Ishikawa (cell line): ENCODE data around the gene IDH2.
A peak's percentile ranks its signal among the peaks of the same experiment; 100 is the strongest.

Experiments
- CEBPB ChIP-seq: IDR thresholded peaks from 2 replicates; pipeline ENCODE4 v1.6.1; 2012
- CREB1 ChIP-seq: IDR thresholded peaks from 2 replicates; pipeline ENCODE4 v1.6.1; 2012; ENCODE audit warnings: low read depth
- EGR1 ChIP-seq: IDR thresholded peaks from 2 replicates; pipeline ENCODE4 v1.6.1; 2012
- EP300 ChIP-seq: IDR thresholded peaks from 2 replicates; pipeline ENCODE4 v1.6.1; 2012; ENCODE audit warnings: borderline replicate concordance
- FOXM1 ChIP-seq: IDR thresholded peaks from 2 replicates; pipeline ENCODE4 v1.6.1; 2012; ENCODE audit warnings: low read depth, borderline replicate concordance
- NFIC ChIP-seq: IDR thresholded peaks from 2 replicates; pipeline ENCODE4 v1.6.1; 2012
- RAD21 ChIP-seq: IDR thresholded peaks from 2 replicates; pipeline ENCODE4 v1.6.1; 2012; ENCODE audit warnings: low read depth
- TAF1 ChIP-seq: IDR thresholded peaks from 2 replicates; pipeline ENCODE4 v1.6.1; 2012; ENCODE audit warnings: low read depth, mild to moderate bottlenecking
- TCF12 ChIP-seq: IDR thresholded peaks from 2 replicates; pipeline ENCODE4 v1.6.1; 2012; ENCODE audit warnings: low read depth
- TEAD4 ChIP-seq: IDR thresholded peaks from 2 replicates; pipeline ENCODE4 v1.6.1; 2012
- YY1 ChIP-seq: IDR thresholded peaks from 2 replicates; pipeline ENCODE4 v1.6.1; 2012; ENCODE audit warnings: low read depth
- ZBTB7A ChIP-seq: IDR thresholded peaks from 2 replicates; pipeline ENCODE4 v1.6.1; 2012; ENCODE audit warnings: low read depth
- TF ChIP-seq, protein P1 (sequence below): IDR thresholded peaks from 2 replicates; pipeline ENCODE4 v1.6.1; 2012
- TF ChIP-seq, protein P2 (sequence below): IDR thresholded peaks from 2 replicates; pipeline ENCODE4 v1.6.1; 2012
- TF ChIP-seq, protein P3 (sequence below): IDR thresholded peaks from 2 replicates; pipeline ENCODE4 v1.6.1; 2012; ENCODE audit warnings: low read depth, mild to moderate bottlenecking

The IDH2 gene

DNA sequence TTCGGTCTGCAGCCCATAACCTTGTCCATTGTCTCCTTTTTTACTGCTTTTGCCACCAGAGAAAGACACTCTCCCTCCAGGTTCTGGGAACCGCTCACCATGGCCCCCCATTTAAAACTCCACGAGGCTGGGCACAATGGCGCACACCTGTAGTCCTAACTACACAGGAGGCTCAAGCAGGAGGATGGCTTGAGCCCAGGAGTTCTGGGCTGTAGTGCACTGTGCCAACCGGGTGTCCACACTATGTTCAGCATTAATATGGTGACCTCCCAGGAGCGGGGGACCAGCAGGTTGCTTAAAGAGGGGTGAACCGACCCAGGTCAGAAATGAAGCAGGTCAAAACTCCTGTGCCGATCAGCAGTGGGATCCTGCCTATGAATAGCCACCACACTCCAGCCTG is 28.0 kb upstream of the IDH2 start:
- TF ChIP-seq YY1 (no peak), FOXM1 (no peak), CREB1 (no peak), EGR1 (no peak)
- TF ChIP-seq, protein P1, sequence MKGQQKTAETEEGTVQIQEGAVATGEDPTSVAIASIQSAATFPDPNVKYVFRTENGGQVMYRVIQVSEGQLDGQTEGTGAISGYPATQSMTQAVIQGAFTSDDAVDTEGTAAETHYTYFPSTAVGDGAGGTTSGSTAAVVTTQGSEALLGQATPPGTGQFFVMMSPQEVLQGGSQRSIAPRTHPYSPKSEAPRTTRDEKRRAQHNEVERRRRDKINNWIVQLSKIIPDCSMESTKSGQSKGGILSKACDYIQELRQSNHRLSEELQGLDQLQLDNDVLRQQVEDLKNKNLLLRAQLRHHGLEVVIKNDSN: no peak
- TF ChIP-seq, protein P2, sequence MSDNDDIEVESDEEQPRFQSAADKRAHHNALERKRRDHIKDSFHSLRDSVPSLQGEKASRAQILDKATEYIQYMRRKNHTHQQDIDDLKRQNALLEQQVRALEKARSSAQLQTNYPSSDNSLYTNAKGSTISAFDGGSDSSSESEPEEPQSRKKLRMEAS: no peak

DNA sequence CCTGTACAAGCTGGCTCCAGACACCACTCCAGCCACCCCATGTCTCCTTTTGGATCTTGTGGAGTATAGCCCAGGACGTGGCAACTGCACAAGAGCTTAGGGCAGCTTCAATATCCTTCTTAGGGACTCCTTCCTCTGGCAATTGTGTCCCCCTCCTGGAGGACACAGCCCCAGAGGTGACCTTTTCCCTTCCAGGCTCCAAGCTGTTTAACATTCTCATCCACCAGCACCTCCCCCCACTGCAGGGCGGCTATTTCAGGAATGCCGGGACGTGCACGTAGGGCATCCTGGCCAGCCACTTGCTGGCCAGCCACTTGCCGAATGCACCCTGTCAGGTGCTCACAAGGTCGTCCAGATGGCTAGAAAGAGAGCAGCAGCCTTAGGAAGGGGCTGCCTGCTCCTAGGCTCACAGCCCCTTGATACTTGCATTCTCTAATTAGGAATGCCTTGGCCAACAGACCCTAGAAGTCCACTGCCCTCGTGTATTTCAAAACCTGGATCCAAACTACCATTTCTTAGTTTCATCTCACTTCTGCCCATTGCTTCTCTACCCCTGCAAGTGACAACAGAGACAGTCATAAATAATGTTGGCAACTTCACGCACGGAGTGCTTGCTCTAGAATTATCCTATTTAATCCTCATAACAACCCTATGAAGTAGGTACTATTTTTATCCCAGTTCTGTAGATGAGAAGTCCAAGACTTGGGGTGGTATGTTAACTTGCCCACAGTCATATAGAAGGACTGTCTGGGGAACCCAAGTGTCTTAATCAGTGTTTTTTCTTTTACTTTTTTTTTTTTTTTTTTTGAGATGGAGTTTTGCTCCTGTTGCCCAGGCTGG is 24.5 kb upstream of the IDH2 start:
- no peak for TF ChIP-seq TCF12
- TF ChIP-seq, protein P2: 0 out of 2 replicates have a peak, but pooled peaks have one; percentile 44
- peak; percentile 86 for TF ChIP-seq TEAD4

DNA sequence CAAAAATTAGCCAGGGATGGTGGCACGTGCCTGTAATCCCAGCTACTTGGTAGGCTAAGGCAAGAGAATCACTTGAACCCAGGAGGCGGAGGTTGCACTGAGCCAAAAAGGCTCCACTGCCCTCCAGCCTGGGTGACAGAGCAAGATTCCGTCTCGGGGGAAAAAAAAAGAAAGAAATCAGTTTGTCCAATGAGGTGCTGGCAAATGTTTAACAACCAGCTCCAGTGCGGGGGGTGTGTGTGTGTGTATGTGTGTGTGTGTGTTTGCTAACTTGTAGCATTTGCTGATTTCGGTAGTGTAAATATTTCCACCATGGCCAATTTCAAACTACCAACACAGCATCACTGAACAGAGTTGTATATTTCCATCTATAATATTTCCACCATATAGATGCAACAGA is 23.8 kb upstream of the IDH2 start:
- TF ChIP-seq EP300: no peak
- TF ChIP-seq FOXM1: no peak
- TF ChIP-seq TEAD4: no peak
- TF ChIP-seq ZBTB7A: no peak
- no peak for TF ChIP-seq CEBPB
- no peak for TF ChIP-seq RAD21
- no peak for TF ChIP-seq TCF12
- no peak for TF ChIP-seq CREB1
- TF ChIP-seq TAF1: no peak
- TF ChIP-seq EGR1: no peak
- TF ChIP-seq YY1: no peak
- TF ChIP-seq NFIC: no peak
- TF ChIP-seq, protein P3, sequence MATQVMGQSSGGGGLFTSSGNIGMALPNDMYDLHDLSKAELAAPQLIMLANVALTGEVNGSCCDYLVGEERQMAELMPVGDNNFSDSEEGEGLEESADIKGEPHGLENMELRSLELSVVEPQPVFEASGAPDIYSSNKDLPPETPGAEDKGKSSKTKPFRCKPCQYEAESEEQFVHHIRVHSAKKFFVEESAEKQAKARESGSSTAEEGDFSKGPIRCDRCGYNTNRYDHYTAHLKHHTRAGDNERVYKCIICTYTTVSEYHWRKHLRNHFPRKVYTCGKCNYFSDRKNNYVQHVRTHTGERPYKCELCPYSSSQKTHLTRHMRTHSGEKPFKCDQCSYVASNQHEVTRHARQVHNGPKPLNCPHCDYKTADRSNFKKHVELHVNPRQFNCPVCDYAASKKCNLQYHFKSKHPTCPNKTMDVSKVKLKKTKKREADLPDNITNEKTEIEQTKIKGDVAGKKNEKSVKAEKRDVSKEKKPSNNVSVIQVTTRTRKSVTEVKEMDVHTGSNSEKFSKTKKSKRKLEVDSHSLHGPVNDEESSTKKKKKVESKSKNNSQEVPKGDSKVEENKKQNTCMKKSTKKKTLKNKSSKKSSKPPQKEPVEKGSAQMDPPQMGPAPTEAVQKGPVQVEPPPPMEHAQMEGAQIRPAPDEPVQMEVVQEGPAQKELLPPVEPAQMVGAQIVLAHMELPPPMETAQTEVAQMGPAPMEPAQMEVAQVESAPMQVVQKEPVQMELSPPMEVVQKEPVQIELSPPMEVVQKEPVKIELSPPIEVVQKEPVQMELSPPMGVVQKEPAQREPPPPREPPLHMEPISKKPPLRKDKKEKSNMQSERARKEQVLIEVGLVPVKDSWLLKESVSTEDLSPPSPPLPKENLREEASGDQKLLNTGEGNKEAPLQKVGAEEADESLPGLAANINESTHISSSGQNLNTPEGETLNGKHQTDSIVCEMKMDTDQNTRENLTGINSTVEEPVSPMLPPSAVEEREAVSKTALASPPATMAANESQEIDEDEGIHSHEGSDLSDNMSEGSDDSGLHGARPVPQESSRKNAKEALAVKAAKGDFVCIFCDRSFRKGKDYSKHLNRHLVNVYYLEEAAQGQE: no peak
- TF ChIP-seq, protein P1: no peak
- TF ChIP-seq, protein P2: no peak

DNA sequence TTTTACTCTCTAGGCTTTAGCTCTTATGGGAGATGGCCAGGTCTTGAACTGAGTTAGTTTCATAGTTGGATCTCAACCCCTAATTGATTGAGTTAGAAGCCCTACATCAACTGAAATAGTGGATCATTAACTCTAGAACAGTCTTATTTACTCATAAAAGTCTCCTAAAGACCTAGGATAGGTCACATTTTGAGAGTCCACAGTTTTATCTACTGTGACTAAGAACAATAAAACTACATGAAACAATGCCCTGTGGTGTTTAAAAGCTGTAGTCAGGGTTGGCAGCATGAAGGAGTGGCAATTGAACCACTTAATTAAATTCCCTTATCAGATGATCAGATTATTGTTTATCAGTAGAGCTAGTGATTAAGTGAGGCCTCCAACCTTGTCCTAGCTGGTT is 22.2 kb upstream of the IDH2 start:
- TF ChIP-seq EP300: no peak
- TF ChIP-seq, protein P2: no peak
- no peak for TF ChIP-seq TAF1
- TF ChIP-seq, protein P1: no peak
- no peak for TF ChIP-seq NFIC
- no peak for TF ChIP-seq CEBPB
- TF ChIP-seq CREB1: no peak
- no peak for TF ChIP-seq RAD21
- TF ChIP-seq TCF12: no peak
- no peak for TF ChIP-seq ZBTB7A
- no peak for TF ChIP-seq FOXM1
- no peak for TF ChIP-seq TEAD4
- TF ChIP-seq EGR1: no peak
- no peak for TF ChIP-seq YY1
- TF ChIP-seq, protein P3: no peak

DNA sequence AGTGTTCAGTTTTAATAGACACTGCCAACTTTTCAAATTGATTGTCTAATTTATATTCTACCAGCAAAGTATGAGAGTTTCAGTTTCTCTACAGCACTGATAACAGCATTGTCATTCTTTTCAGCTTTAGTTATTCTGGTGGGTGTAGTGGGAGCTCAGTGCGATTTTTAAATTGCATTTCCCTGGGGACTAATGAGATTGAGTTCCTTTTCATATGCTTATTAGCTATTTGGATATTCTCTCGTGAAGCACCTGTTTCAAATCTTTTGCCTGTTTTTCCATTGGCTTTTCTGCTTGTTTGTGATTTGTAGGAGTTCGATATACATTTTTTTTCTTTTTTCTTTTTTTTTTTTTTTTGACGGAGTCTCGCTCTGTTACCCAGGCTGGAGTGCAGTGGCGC is 18.8 kb upstream of the IDH2 start:
- TF ChIP-seq TEAD4 (no peak), TCF12 (no peak), NFIC (no peak), FOXM1 (no peak), ZBTB7A (no peak), YY1 (no peak), EGR1 (no peak), EP300 (no peak), TAF1 (no peak), CEBPB (no peak), RAD21 (no peak), CREB1 (no peak)
- TF ChIP-seq, protein P3: no peak
- TF ChIP-seq, protein P2: no peak
- TF ChIP-seq, protein P1: no peak
